HCT116 (cell line): ENCODE measurements around the gene ETFA.

Source experiments
- CTCF ChIP-seq, 3 experiments: fragments of 200-600 bp in 1 of 3; sonication (generic) in 1 of 3; IDR thresholded peaks in 2 of 3; conservative IDR thresholded peaks in 1 of 3; 2 replicates each; pipeline ENCODE4 v1.5.1; 2012 to 2017; ENCODE audit warnings: low read depth in 2 of 3, low read length in 2 of 3, antibody characterized with exemption in 1 of 3, borderline replicate concordance in 1 of 3, control low read depth in 1 of 3, mild to moderate bottlenecking in 1 of 3, mixed read lengths in 1 of 3, mixed run types in 1 of 3, moderate library complexity in 1 of 3; ENCODE audit not compliant: insufficient read depth in 1 of 3
- MAX ChIP-seq: IDR thresholded peaks from 2 replicates; pipeline ENCODE4 v1.6.1; 2012
- POLR2A ChIP-seq: IDR thresholded peaks from 2 replicates; pipeline ENCODE4 v1.7.0; 2011; ENCODE audit warnings: borderline replicate concordance; ENCODE audit not compliant: insufficient read depth, insufficient read length; ENCODE audit errors: extremely low read depth
- REST ChIP-seq: IDR thresholded peaks from 2 replicates; pipeline ENCODE4 v1.6.1; 2012; ENCODE audit warnings: low read depth

GRCh38 chr15:76178296-76179000 is 132.8 kb downstream of the ETFA start:
- no peak for TF ChIP-seq MAX
- no peak for TF ChIP-seq CTCF (IDR thresholded peaks at IDR 0.05 in 2 of 3, conservative IDR thresholded peaks at IDR 0.05 in 1 of 3; ENCODE audit: borderline replicate concordance in 1 of 3, insufficient read depth in 1 of 3, low read depth in 2 of 3, low read length in 2 of 3)
- no peak for TF ChIP-seq POLR2A
- no peak for TF ChIP-seq REST
